GM12878 (cell line): ENCODE measurements around the gene RBMS1.

Experiments used
- BCLAF1 ChIP-seq: fragments of 450-650 bp; IDR thresholded peaks from 2 replicates; pipeline ENCODE4 v1.6.1; 2017; ENCODE audit warnings: antibody characterized with exemption, mild to moderate bottlenecking, moderate library complexity
- CTCF ChIP-seq, 3 experiments: IDR thresholded peaks in 2 of 3; conservative IDR thresholded peaks in 1 of 3; 2 replicates each; pipeline ENCODE4 v1.5.1; 2011; ENCODE audit warnings: low read depth in 3 of 3, low read length in 3 of 3, mild to moderate bottlenecking in 3 of 3, control low read depth in 2 of 3, moderate library complexity in 2 of 3, inconsistent platforms in 1 of 3, mixed read lengths in 1 of 3; ENCODE audit not compliant: control insufficient read depth in 2 of 3, insufficient read depth in 1 of 3; ENCODE audit errors: extremely low read depth in 1 of 3
- GABPA ChIP-seq: IDR thresholded peaks from 2 replicates; pipeline ENCODE4 v1.6.1; 2014; ENCODE audit warnings: antibody characterized with exemption, low read depth, mild to moderate bottlenecking, inconsistent platforms
- HDAC6 ChIP-seq: fragments of 200-600 bp; sonication (generic); IDR thresholded peaks from one replicate; pipeline ENCODE4 v1.8.0; 2017; ENCODE audit warnings: antibody characterized with exemption; ENCODE audit not compliant: unreplicated experiment
- POLR2A ChIP-seq: IDR thresholded peaks from 2 replicates; pipeline ENCODE4 v1.6.1; 2011; ENCODE audit warnings: low read depth, mild to moderate bottlenecking, low read length
- RFX5 ChIP-seq: IDR thresholded peaks from 2 replicates; pipeline ENCODE4 v1.6.1; 2011; ENCODE audit warnings: low read depth, low read length, improper control_type of control experiment
- SMC3 ChIP-seq: IDR thresholded peaks from 2 replicates; pipeline ENCODE4 v1.6.1; 2011; ENCODE audit warnings: low read length, improper control_type of control experiment, borderline replicate concordance
- USF2 ChIP-seq: IDR thresholded peaks from 2 replicates; pipeline ENCODE4 v1.6.1; 2011; ENCODE audit warnings: low read depth, low read length, improper control_type of control experiment, borderline replicate concordance

- no peak for TF ChIP-seq RFX5
- TF ChIP-seq POLR2A = no peak
- no peak for TF ChIP-seq GABPA
- no peak for TF ChIP-seq USF2
- TF ChIP-seq CTCF (IDR thresholded peaks at IDR 0.05 in 2 of 3, conservative IDR thresholded peaks at IDR 0.05 in 1 of 3; ENCODE audit: control insufficient read depth in 2 of 3, extremely low read depth in 1 of 3, insufficient read depth in 1 of 3, low read depth in 3 of 3, low read length in 3 of 3) = no peak
- TF ChIP-seq HDAC6 = no peak
- TF ChIP-seq SMC3 = no peak
- TF ChIP-seq BCLAF1 = no peak
These were observed 227.5 kb downstream of the RBMS1 start for GRCh38 chr2:160266037-160266551.
